Measurements from ENCODE around the gene ZNF816. TPM values are rescaled to one million over a fixed set of nuclear protein-coding genes. Genes with fewer than 3 reads are reported as not detected.
A peak's percentile ranks its signal among the peaks of the same experiment; 100 is the strongest.
"Not testable (repeated sequence)": the region's sequence is repeated elsewhere in the genome, so short reads cannot be mapped to it uniquely, and the experiment has no call there.

Gene ZNF816
- total RNA-seq, 1 donor from 2014 or later, result 8.9 TPM

GRCh38 chr19:52990759-52991418 lies 28.2 kb upstream of the ZNF816 start:
- intact Hi-C loops (cut with micrococcal nuclease), result loop anchor here (5.0 kb wide), 1 partner anchor 206 kb away; no protein-coding TSS in a partner anchor
- Mint-ChIP-seq H3K4me3 (no peak overlapping the region), H3K4me1 (peaks cover 8% of the 10 kb centered on the region), H3K27me3 (no peaks in the 10 kb centered on the region), H3K9me3 (peaks cover 39% of the 10 kb centered on the region), H3K27ac (no peak overlapping the region), H3K36me3 (ENCODE audit: low read depth) (peaks cover 6% of the 10 kb centered on the region)
- no peak for DNase-seq

- DNase-seq, result no peak
- H3K36me3 Mint-ChIP-seq (ENCODE audit: low read depth), result peaks cover 8% of the 10 kb centered on the region
- H3K9me3 Mint-ChIP-seq, result peaks cover 45% of the 10 kb centered on the region
- no peak overlapping the region for H3K4me3 Mint-ChIP-seq
- peaks cover 5% of the 10 kb centered on the region for H3K4me1 Mint-ChIP-seq
- H3K27ac Mint-ChIP-seq, result no peak overlapping the region
- intact Hi-C loops (cut with micrococcal nuclease), result no loop called here
- H3K27me3 Mint-ChIP-seq, result no peaks in the 10 kb centered on the region
These were observed 25.8 kb upstream of the ZNF816 start for GRCh38 chr19:52988506-52988905.

- H3K4me3 Mint-ChIP-seq, result no peak overlapping the region
- no peaks in the 10 kb centered on the region for H3K27me3 Mint-ChIP-seq
- peaks cover 2% of the 10 kb centered on the region for H3K4me1 Mint-ChIP-seq
- DNase-seq, result no peak
- no peak overlapping the region for H3K27ac Mint-ChIP-seq
- peaks cover 42% of the 10 kb centered on the region for H3K9me3 Mint-ChIP-seq
- intact Hi-C loops (cut with micrococcal nuclease), result no loop called here
- H3K36me3 Mint-ChIP-seq (ENCODE audit: low read depth), result peaks cover 8% of the 10 kb centered on the region
These were observed 24.5 kb upstream of the ZNF816 start for GRCh38 chr19:52987221-52987620.

GRCh38 chr19:52983167-52983566 lies 20.5 kb upstream of the ZNF816 start:
- H3K27me3 Mint-ChIP-seq; H3K36me3 Mint-ChIP-seq (ENCODE audit: low read depth); H3K27ac Mint-ChIP-seq; H3K4me3 Mint-ChIP-seq; intact Hi-C loops (cut with micrococcal nuclease); DNase-seq; H3K4me1 Mint-ChIP-seq: not testable (repeated sequence)
- peaks cover 26% of the 10 kb centered on the region for H3K9me3 Mint-ChIP-seq

- Mint-ChIP-seq H3K9me3 (peaks cover 13% of the 10 kb centered on the region), H3K4me3 (no peak overlapping the region), H3K4me1 (no peaks in the 10 kb centered on the region), H3K27ac (no peak overlapping the region), H3K27me3 (no peaks in the 10 kb centered on the region), H3K36me3 (ENCODE audit: low read depth) (peaks cover 2% of the 10 kb centered on the region)
- intact Hi-C loops (cut with micrococcal nuclease), result no loop called here
- DNase-seq, result no peak
These were observed 18.6 kb upstream of the ZNF816 start for GRCh38 chr19:52981329-52981728.

GRCh38 chr19:52967772-52968171 lies 5.1 kb upstream of the ZNF816 start:
- intact Hi-C loops (cut with micrococcal nuclease), result loop anchor here (10.0 kb wide), 1 partner anchor 233 kb away; the partner anchor contains the start of gene ZNF611
- peaks cover 30% of the 10 kb centered on the region for H3K9me3 Mint-ChIP-seq
- H3K27ac Mint-ChIP-seq, result no peak overlapping the region
- no peaks in the 10 kb centered on the region for H3K27me3 Mint-ChIP-seq
- peaks cover 5% of the 10 kb centered on the region for H3K4me1 Mint-ChIP-seq
- peaks cover 7% of the 10 kb centered on the region for H3K36me3 Mint-ChIP-seq (ENCODE audit: low read depth)
- no peak for DNase-seq
- H3K4me3 Mint-ChIP-seq, result no peak overlapping the region

- intact Hi-C loops (cut with micrococcal nuclease), result loop anchor here (2.0 to 10.0 kb wide), 4 partner anchors 176 to 468 kb away; partner anchors contain the start of genes ZNF600, ZNF611, ZNF701 and ZNF761
- Mint-ChIP-seq H3K4me1 (peaks cover 15% of the 10 kb centered on the region), H3K27ac (peak overlapping the region; percentile 73), H3K9me3 (peaks cover 21% of the 10 kb centered on the region), H3K36me3 (ENCODE audit: low read depth) (peaks cover 38% of the 10 kb centered on the region), H3K27me3 (no peaks in the 10 kb centered on the region), H3K4me3 (peak overlapping the region; percentile 97)
- DNase-seq, result no peak
These were observed 552 bp upstream of the ZNF816 start for GRCh38 chr19:52963247-52963618.

GRCh38 chr19:52961981-52962380 lies 700 bp downstream of the ZNF816 start:
- Mint-ChIP-seq H3K36me3 (ENCODE audit: low read depth) (peaks cover 48% of the 10 kb centered on the region), H3K9me3 (peaks cover 26% of the 10 kb centered on the region), H3K4me1 (peaks cover 15% of the 10 kb centered on the region), H3K27me3 (no peaks in the 10 kb centered on the region), H3K4me3 (peak overlapping the region; percentile 97), H3K27ac (peak overlapping the region; percentile 95)
- no peak for DNase-seq
- intact Hi-C loops (cut with micrococcal nuclease), result loop anchor here (1.0 to 10.0 kb wide), 7 partner anchors 20 to 469 kb away; partner anchors contain the start of genes ZNF320, ZNF468, ZNF600 and ZNF611

GRCh38 chr19:52959613-52960295 lies 2.9 kb downstream of the ZNF816 start:
- peaks cover 68% of the 10 kb centered on the region for H3K36me3 Mint-ChIP-seq (ENCODE audit: low read depth)
- DNase-seq, result no peak
- peaks cover 15% of the 10 kb centered on the region for H3K4me1 Mint-ChIP-seq
- H3K27me3 Mint-ChIP-seq, result no peaks in the 10 kb centered on the region
- no peak overlapping the region for H3K4me3 Mint-ChIP-seq
- intact Hi-C loops (cut with micrococcal nuclease), result loop anchor here (10.0 kb wide), 1 partner anchor 225 kb away; the partner anchor contains the start of gene ZNF611
- peaks cover 32% of the 10 kb centered on the region for H3K9me3 Mint-ChIP-seq
- no peak overlapping the region for H3K27ac Mint-ChIP-seq

- Mint-ChIP-seq H3K4me1 (peaks cover 10% of the 10 kb centered on the region), H3K4me3 (no peak overlapping the region), H3K27ac (no peak overlapping the region), H3K27me3 (no peaks in the 10 kb centered on the region), H3K36me3 (ENCODE audit: low read depth) (peaks cover 82% of the 10 kb centered on the region), H3K9me3 (peaks cover 38% of the 10 kb centered on the region)
- intact Hi-C loops (cut with micrococcal nuclease), result no loop called here
- no peak for DNase-seq
These were observed 5.1 kb downstream of the ZNF816 start for GRCh38 chr19:52957591-52957990.

- peaks cover 87% of the 10 kb centered on the region for H3K36me3 Mint-ChIP-seq (ENCODE audit: low read depth)
- peaks cover 8% of the 10 kb centered on the region for H3K4me1 Mint-ChIP-seq
- H3K4me3 Mint-ChIP-seq, result no peak overlapping the region
- H3K27ac Mint-ChIP-seq, result no peak overlapping the region
- peaks cover 45% of the 10 kb centered on the region for H3K9me3 Mint-ChIP-seq
- no peaks in the 10 kb centered on the region for H3K27me3 Mint-ChIP-seq
- intact Hi-C loops (cut with micrococcal nuclease), result no loop called here
- no peak for DNase-seq
These were observed 5.8 kb downstream of the ZNF816 start for GRCh38 chr19:52956917-52957316.

GRCh38 chr19:52949422-52949821 lies 13.3 kb downstream of the ZNF816 start:
- H3K9me3 Mint-ChIP-seq, result peaks cover 30% of the 10 kb centered on the region
- H3K4me3 Mint-ChIP-seq, result no peak overlapping the region
- no peak overlapping the region for H3K27ac Mint-ChIP-seq
- intact Hi-C loops (cut with micrococcal nuclease), result loop anchor here (10.0 kb wide), 1 partner anchor 245 kb away; the partner anchor contains the start of gene ZNF665
- DNase-seq, result no peak
- H3K27me3 Mint-ChIP-seq, result no peaks in the 10 kb centered on the region
- no peaks in the 10 kb centered on the region for H3K4me1 Mint-ChIP-seq
- H3K36me3 Mint-ChIP-seq (ENCODE audit: low read depth), result peaks cover 53% of the 10 kb centered on the region

- Mint-ChIP-seq H3K27me3 (no peaks in the 10 kb centered on the region), H3K27ac (no peak overlapping the region), H3K36me3 (ENCODE audit: low read depth) (peaks cover 45% of the 10 kb centered on the region), H3K4me1 (no peaks in the 10 kb centered on the region), H3K9me3 (peaks cover 25% of the 10 kb centered on the region), H3K4me3 (no peak overlapping the region)
- intact Hi-C loops (cut with micrococcal nuclease), result loop anchor here (10.0 kb wide), 1 partner anchor 247 kb away; the partner anchor contains the start of gene ZNF665
- DNase-seq, result no peak
These were observed 14.5 kb downstream of the ZNF816 start for GRCh38 chr19:52948025-52948770.

All from activated CD4-positive, alpha-beta T cell treated with anti-CD3 and anti-CD28 coated beads, Interleukin-2, amount 10 ng/mL, durations not matched to agents 24 days and 14 days (primary cell).